SK-N-SH (cell line): Measurements from ENCODE around the gene FBXO15.

ENCODE experiments used
- EZH2phosphoT487 ChIP-seq: fragments of 200-600 bp; sonication (generic); IDR thresholded peaks from 2 replicates; pipeline ENCODE4 v1.6.1; 2017; ENCODE audit warnings: low read depth, mixed run types, mild to moderate bottlenecking, antibody characterized with exemption, moderate library complexity, borderline replicate concordance
- FOXJ3 ChIP-seq: sonication (generic); formaldehyde crosslinking; IDR thresholded peaks from 2 replicates; pipeline ENCODE4 v1.5.1; 2020; ENCODE audit warnings: mild to moderate bottlenecking, missing genetic modification reagents
- GABPA ChIP-seq: IDR thresholded peaks from 2 replicates; pipeline ENCODE4 v1.4.0; 2012; ENCODE audit warnings: low read depth, mild to moderate bottlenecking
- MXI1 ChIP-seq: IDR thresholded peaks from 2 replicates; pipeline ENCODE4 v1.6.1; 2012; ENCODE audit warnings: mild to moderate bottlenecking, low read depth, low read length, improper control_type of control experiment
- POLR2AphosphoS5 ChIP-seq: IDR thresholded peaks from 2 replicates; pipeline ENCODE4 v1.6.1; 2012; ENCODE audit warnings: low read depth, low read length
- RAD21 ChIP-seq: IDR thresholded peaks from 2 replicates; pipeline ENCODE4 v1.6.1; 2012; ENCODE audit warnings: mild to moderate bottlenecking, low read length
- SIN3A ChIP-seq: IDR thresholded peaks from 2 replicates; pipeline ENCODE4 v1.6.1; 2012; ENCODE audit warnings: low read depth, mild to moderate bottlenecking, low read length, moderate library complexity, borderline replicate concordance
- TAF1 ChIP-seq: IDR thresholded peaks from 2 replicates; pipeline ENCODE4 v1.6.1; 2012; ENCODE audit warnings: low read depth, mild to moderate bottlenecking, low read length, moderate library complexity, borderline replicate concordance
- TF ChIP-seq, protein P1 (sequence below): fragments of 200-600 bp; sonication (generic); IDR thresholded peaks from 2 replicates; pipeline ENCODE4 v1.6.1; 2017; ENCODE audit warnings: antibody characterized with exemption, mild to moderate bottlenecking, moderate library complexity
- TF ChIP-seq, protein P2 (sequence below): fragments of 150-350 bp; IDR thresholded peaks from 2 replicates; pipeline ENCODE4 v1.6.1; 2017; ENCODE audit warnings: antibody characterized with exemption, low read length, low read depth, borderline replicate concordance

- TF ChIP-seq RAD21 (no peak), MXI1 (no peak), TAF1 (no peak), EZH2phosphoT487 (no peak), SIN3A (no peak), POLR2AphosphoS5 (no peak), GABPA (no peak), FOXJ3 (CRISPR knock-in tag) (no peak)
- TF ChIP-seq, protein P1, sequence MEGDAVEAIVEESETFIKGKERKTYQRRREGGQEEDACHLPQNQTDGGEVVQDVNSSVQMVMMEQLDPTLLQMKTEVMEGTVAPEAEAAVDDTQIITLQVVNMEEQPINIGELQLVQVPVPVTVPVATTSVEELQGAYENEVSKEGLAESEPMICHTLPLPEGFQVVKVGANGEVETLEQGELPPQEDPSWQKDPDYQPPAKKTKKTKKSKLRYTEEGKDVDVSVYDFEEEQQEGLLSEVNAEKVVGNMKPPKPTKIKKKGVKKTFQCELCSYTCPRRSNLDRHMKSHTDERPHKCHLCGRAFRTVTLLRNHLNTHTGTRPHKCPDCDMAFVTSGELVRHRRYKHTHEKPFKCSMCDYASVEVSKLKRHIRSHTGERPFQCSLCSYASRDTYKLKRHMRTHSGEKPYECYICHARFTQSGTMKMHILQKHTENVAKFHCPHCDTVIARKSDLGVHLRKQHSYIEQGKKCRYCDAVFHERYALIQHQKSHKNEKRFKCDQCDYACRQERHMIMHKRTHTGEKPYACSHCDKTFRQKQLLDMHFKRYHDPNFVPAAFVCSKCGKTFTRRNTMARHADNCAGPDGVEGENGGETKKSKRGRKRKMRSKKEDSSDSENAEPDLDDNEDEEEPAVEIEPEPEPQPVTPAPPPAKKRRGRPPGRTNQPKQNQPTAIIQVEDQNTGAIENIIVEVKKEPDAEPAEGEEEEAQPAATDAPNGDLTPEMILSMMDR: no peak
- TF ChIP-seq, protein P2, sequence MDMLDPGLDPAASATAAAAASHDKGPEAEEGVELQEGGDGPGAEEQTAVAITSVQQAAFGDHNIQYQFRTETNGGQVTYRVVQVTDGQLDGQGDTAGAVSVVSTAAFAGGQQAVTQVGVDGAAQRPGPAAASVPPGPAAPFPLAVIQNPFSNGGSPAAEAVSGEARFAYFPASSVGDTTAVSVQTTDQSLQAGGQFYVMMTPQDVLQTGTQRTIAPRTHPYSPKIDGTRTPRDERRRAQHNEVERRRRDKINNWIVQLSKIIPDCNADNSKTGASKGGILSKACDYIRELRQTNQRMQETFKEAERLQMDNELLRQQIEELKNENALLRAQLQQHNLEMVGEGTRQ: no peak
These were observed 32.1 kb upstream of the FBXO15 start for GRCh38 chr18:74179623-74180199.
